ENCODE data around the gene MTMR3.

Gene MTMR3

GRCh38 chr22:29837741-29838598 is 45.0 kb upstream of the MTMR3 start, which contains the start of gene ASCC2:
Gene ASCC2 (minus strand): TSS chr22:29838274. CDS start chr22:29832325, 5,949 bp downstream.
- peak; percentile 61; the same call in 1 of the 2 replicates for TF ChIP-seq EP300 (IDR thresholded peaks at IDR 0.05; ENCODE audit: borderline replicate concordance)
- no peak for TF ChIP-seq FOXM1 (IDR thresholded peaks at IDR 0.05; ENCODE audit: borderline replicate concordance, low read depth)
- TF ChIP-seq, protein P1, sequence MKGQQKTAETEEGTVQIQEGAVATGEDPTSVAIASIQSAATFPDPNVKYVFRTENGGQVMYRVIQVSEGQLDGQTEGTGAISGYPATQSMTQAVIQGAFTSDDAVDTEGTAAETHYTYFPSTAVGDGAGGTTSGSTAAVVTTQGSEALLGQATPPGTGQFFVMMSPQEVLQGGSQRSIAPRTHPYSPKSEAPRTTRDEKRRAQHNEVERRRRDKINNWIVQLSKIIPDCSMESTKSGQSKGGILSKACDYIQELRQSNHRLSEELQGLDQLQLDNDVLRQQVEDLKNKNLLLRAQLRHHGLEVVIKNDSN (IDR thresholded peaks at IDR 0.05) = peak; percentile 74
- no peak for TF ChIP-seq EGR1 (IDR thresholded peaks at IDR 0.05)
- peak; percentile 74 for TF ChIP-seq YY1 (IDR thresholded peaks at IDR 0.05; ENCODE audit: low read depth)
- TF ChIP-seq RAD21 (IDR thresholded peaks at IDR 0.05; ENCODE audit: low read depth) = no peak; the same call in 1 of the 2 replicates
- peak; percentile 78 for TF ChIP-seq TAF1 (IDR thresholded peaks at IDR 0.05; ENCODE audit: low read depth)
- 0 out of 2 replicates have a peak, but pooled peaks have one; percentile 7 for TF ChIP-seq NFIC (IDR thresholded peaks at IDR 0.05)
- TF ChIP-seq, protein P2, sequence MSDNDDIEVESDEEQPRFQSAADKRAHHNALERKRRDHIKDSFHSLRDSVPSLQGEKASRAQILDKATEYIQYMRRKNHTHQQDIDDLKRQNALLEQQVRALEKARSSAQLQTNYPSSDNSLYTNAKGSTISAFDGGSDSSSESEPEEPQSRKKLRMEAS (IDR thresholded peaks at IDR 0.05) = no peak; the same call in 1 of the 2 replicates
- TF ChIP-seq, protein P3, sequence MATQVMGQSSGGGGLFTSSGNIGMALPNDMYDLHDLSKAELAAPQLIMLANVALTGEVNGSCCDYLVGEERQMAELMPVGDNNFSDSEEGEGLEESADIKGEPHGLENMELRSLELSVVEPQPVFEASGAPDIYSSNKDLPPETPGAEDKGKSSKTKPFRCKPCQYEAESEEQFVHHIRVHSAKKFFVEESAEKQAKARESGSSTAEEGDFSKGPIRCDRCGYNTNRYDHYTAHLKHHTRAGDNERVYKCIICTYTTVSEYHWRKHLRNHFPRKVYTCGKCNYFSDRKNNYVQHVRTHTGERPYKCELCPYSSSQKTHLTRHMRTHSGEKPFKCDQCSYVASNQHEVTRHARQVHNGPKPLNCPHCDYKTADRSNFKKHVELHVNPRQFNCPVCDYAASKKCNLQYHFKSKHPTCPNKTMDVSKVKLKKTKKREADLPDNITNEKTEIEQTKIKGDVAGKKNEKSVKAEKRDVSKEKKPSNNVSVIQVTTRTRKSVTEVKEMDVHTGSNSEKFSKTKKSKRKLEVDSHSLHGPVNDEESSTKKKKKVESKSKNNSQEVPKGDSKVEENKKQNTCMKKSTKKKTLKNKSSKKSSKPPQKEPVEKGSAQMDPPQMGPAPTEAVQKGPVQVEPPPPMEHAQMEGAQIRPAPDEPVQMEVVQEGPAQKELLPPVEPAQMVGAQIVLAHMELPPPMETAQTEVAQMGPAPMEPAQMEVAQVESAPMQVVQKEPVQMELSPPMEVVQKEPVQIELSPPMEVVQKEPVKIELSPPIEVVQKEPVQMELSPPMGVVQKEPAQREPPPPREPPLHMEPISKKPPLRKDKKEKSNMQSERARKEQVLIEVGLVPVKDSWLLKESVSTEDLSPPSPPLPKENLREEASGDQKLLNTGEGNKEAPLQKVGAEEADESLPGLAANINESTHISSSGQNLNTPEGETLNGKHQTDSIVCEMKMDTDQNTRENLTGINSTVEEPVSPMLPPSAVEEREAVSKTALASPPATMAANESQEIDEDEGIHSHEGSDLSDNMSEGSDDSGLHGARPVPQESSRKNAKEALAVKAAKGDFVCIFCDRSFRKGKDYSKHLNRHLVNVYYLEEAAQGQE (IDR thresholded peaks at IDR 0.05; ENCODE audit: low read depth) = no peak
- peak; percentile 34; the same call in 1 of the 2 replicates for TF ChIP-seq TCF12 (IDR thresholded peaks at IDR 0.05; ENCODE audit: low read depth)
- TF ChIP-seq ZBTB7A (IDR thresholded peaks at IDR 0.05; ENCODE audit: low read depth) = no peak
- TF ChIP-seq CREB1 (IDR thresholded peaks at IDR 0.05; ENCODE audit: low read depth) = peak; percentile 22; the same call in 1 of the 2 replicates
- TF ChIP-seq CEBPB (IDR thresholded peaks at IDR 0.05) = no peak
- TF ChIP-seq TEAD4 (IDR thresholded peaks at IDR 0.05) = no peak; the same call in 1 of the 2 replicates

DNA sequence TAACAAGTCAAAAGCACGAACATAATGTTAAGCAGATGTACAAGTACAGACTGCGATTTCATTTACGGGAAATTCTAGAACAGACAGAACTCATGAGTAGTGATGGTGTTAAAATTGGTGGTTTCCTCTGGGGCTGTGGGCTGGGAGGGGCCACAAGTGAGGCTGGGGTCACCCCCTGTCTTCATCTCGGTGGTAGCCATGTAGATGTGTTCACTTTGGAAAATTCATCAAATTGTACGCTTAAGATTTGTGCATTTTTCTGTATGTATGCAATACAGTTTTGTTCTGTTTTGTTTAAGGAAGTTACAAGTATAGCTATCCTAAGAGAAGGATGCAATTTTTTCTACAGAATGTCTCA is 44.4 kb upstream of the MTMR3 start:
- no peak for TF ChIP-seq EGR1 (IDR thresholded peaks at IDR 0.05)
- no peak for TF ChIP-seq NFIC (IDR thresholded peaks at IDR 0.05)
- no peak for TF ChIP-seq TEAD4 (IDR thresholded peaks at IDR 0.05)
- no peak for TF ChIP-seq YY1 (IDR thresholded peaks at IDR 0.05; ENCODE audit: low read depth)
- TF ChIP-seq ZBTB7A (IDR thresholded peaks at IDR 0.05; ENCODE audit: low read depth) = no peak
- TF ChIP-seq TCF12 (IDR thresholded peaks at IDR 0.05; ENCODE audit: low read depth) = no peak
- no peak for TF ChIP-seq FOXM1 (IDR thresholded peaks at IDR 0.05; ENCODE audit: borderline replicate concordance, low read depth)
- TF ChIP-seq, protein P3 (IDR thresholded peaks at IDR 0.05; ENCODE audit: low read depth) = no peak
- no peak for TF ChIP-seq CEBPB (IDR thresholded peaks at IDR 0.05)
- no peak for TF ChIP-seq CREB1 (IDR thresholded peaks at IDR 0.05; ENCODE audit: low read depth)
- no peak for TF ChIP-seq EP300 (IDR thresholded peaks at IDR 0.05; ENCODE audit: borderline replicate concordance)
- TF ChIP-seq TAF1 (IDR thresholded peaks at IDR 0.05; ENCODE audit: low read depth) = no peak
- TF ChIP-seq, protein P1 (IDR thresholded peaks at IDR 0.05) = no peak
- TF ChIP-seq RAD21 (IDR thresholded peaks at IDR 0.05; ENCODE audit: low read depth) = no peak
- TF ChIP-seq, protein P2 (IDR thresholded peaks at IDR 0.05) = no peak

DNA sequence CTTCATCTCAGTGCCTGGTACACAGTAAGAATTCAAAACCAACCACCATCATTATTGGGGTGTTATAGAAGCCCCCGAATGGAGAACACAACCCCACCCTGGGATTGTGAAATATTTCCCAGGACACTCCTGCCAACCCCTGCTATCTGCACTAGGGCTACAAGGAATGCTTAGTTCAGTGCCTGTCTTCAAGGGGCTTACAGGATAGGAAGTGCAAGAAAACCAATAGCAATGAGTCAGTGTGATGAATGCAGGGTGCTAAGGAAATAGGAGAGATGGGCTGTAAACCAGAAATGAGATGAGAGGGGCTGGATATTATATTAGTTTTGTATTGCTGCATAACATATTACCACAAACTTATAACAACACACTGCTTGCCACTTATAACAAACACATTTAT is 43.9 kb upstream of the MTMR3 start:
- TF ChIP-seq EGR1 (IDR thresholded peaks at IDR 0.05) (no peak), FOXM1 (IDR thresholded peaks at IDR 0.05; ENCODE audit: borderline replicate concordance, low read depth) (no peak), RAD21 (IDR thresholded peaks at IDR 0.05; ENCODE audit: low read depth) (no peak), CEBPB (IDR thresholded peaks at IDR 0.05) (no peak), ZBTB7A (IDR thresholded peaks at IDR 0.05; ENCODE audit: low read depth) (no peak)

DNA sequence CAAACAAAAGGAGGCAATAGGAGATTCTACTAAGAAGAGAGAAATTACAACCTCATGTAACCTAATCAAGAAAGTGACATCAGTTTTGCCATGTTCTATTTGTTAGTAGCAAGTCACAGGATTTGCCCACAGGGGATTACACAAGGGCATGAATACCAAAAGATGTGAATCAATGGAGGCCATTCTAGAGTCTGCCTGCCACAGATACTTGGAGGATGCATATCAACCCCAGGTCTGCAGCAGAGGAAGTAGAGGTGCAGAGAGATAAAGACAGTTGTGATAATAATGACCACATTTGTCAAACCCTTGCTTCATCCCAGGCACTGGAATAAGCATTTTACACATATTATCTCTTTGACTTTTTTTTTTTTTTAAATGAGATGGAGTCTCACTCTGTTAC is 42.5 kb upstream of the MTMR3 start:
- TF ChIP-seq TCF12 (IDR thresholded peaks at IDR 0.05; ENCODE audit: low read depth) = no peak
- TF ChIP-seq NFIC (IDR thresholded peaks at IDR 0.05) = no peak
- TF ChIP-seq RAD21 (IDR thresholded peaks at IDR 0.05; ENCODE audit: low read depth) = no peak
- no peak for TF ChIP-seq EGR1 (IDR thresholded peaks at IDR 0.05)
- TF ChIP-seq CEBPB (IDR thresholded peaks at IDR 0.05) = no peak
- TF ChIP-seq, protein P2 (IDR thresholded peaks at IDR 0.05) = no peak
- no peak for TF ChIP-seq EP300 (IDR thresholded peaks at IDR 0.05; ENCODE audit: borderline replicate concordance)
- TF ChIP-seq TAF1 (IDR thresholded peaks at IDR 0.05; ENCODE audit: low read depth) = no peak

DNA sequence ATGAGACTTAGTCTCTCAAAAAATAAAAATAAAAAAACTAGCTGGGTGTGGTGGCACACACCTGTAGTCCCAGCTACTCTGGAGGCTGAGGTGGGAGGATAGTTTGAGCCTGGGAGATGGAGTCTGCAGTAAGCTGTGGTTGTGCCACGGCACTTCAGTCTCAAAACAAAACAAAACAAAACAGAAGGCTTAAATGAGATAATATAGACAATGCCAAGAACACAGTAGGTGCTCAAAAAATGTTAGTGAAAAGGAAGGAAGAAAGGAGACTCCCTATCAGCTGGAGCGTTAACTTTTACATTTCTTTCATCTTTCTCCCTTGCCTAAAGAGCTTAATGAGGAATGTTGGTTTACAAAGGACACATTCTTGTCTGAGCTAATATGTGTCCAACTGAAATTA is 40.8 kb upstream of the MTMR3 start:
- TF ChIP-seq, protein P2 (IDR thresholded peaks at IDR 0.05) = no peak
- TF ChIP-seq CREB1 (IDR thresholded peaks at IDR 0.05; ENCODE audit: low read depth) (no peak), RAD21 (IDR thresholded peaks at IDR 0.05; ENCODE audit: low read depth) (no peak), TAF1 (IDR thresholded peaks at IDR 0.05; ENCODE audit: low read depth) (no peak), EGR1 (IDR thresholded peaks at IDR 0.05) (no peak), EP300 (IDR thresholded peaks at IDR 0.05; ENCODE audit: borderline replicate concordance) (no peak), YY1 (IDR thresholded peaks at IDR 0.05; ENCODE audit: low read depth) (no peak), ZBTB7A (IDR thresholded peaks at IDR 0.05; ENCODE audit: low read depth) (no peak), CEBPB (IDR thresholded peaks at IDR 0.05) (no peak), TCF12 (IDR thresholded peaks at IDR 0.05; ENCODE audit: low read depth) (no peak), FOXM1 (IDR thresholded peaks at IDR 0.05; ENCODE audit: borderline replicate concordance, low read depth) (no peak), TEAD4 (IDR thresholded peaks at IDR 0.05) (no peak), NFIC (IDR thresholded peaks at IDR 0.05) (no peak)
- TF ChIP-seq, protein P1 (IDR thresholded peaks at IDR 0.05) = no peak
- TF ChIP-seq, protein P3 (IDR thresholded peaks at IDR 0.05; ENCODE audit: low read depth) = no peak

All from Ishikawa (cell line).